ENCODE measurements around the gene STRADA.

The STRADA gene

GRCh38 chr17:63790057-63790456 lies 48.5 kb upstream of the STRADA start:
- ATAC-seq: no peak
- TF ChIP-seq CSDC2 (CRISPR knock-in tag; IDR thresholded peaks at IDR 0.05) (no peak), ISL1 (CRISPR knock-in tag; IDR thresholded peaks at IDR 0.05) (no peak)

GRCh38 chr17:63786971-63787711 lies 45.5 kb upstream of the STRADA start:
- TF ChIP-seq ZNF565 (CRISPR knock-in tag; conservative IDR thresholded peaks at IDR 0.05; ENCODE audit: low read depth) (no peak), OSR1 (CRISPR knock-in tag; IDR thresholded peaks at IDR 0.05) (no peak), ZC3H10 (CRISPR knock-in tag; IDR thresholded peaks at IDR 0.05) (no peak), BACH2 (CRISPR knock-in tag; IDR thresholded peaks at IDR 0.05; ENCODE audit: borderline replicate concordance) (no peak), TOX (CRISPR knock-in tag; IDR thresholded peaks at IDR 0.05; ENCODE audit: borderline replicate concordance) (no peak), ZFP30 (CRISPR knock-in tag; IDR thresholded peaks at IDR 0.05) (no peak), ISL1 (CRISPR knock-in tag; IDR thresholded peaks at IDR 0.05) (no peak), CREB5 (CRISPR knock-in tag; IDR thresholded peaks at IDR 0.05; ENCODE audit: low read depth) (no peak), ESRRG (CRISPR knock-in tag; IDR thresholded peaks at IDR 0.05) (no peak), ZNF70 (CRISPR knock-in tag; IDR thresholded peaks at IDR 0.05) (no peak)
- ATAC-seq: no peak

GRCh38 chr17:63786117-63786516 lies 44.5 kb upstream of the STRADA start:
- no peak for TF ChIP-seq TSHZ2 (CRISPR knock-in tag; IDR thresholded peaks at IDR 0.05)
- TF ChIP-seq CREB5 (CRISPR knock-in tag; IDR thresholded peaks at IDR 0.05; ENCODE audit: low read depth): no peak
- TF ChIP-seq GLIS3 (CRISPR knock-in tag; IDR thresholded peaks at IDR 0.05): no peak
- TF ChIP-seq CSDC2 (CRISPR knock-in tag; IDR thresholded peaks at IDR 0.05): no peak
- no peak for TF ChIP-seq ISL1 (CRISPR knock-in tag; IDR thresholded peaks at IDR 0.05)
- no peak for TF ChIP-seq ZNF70 (CRISPR knock-in tag; IDR thresholded peaks at IDR 0.05)
- no peak for TF ChIP-seq ESRRG (CRISPR knock-in tag; IDR thresholded peaks at IDR 0.05)
- TF ChIP-seq POU6F1 (CRISPR knock-in tag; IDR thresholded peaks at IDR 0.05; ENCODE audit: borderline replicate concordance, low read depth): no peak
- no peak for TF ChIP-seq SNAI2 (CRISPR knock-in tag; IDR thresholded peaks at IDR 0.05)
- TF ChIP-seq PATZ1 (CRISPR knock-in tag; IDR thresholded peaks at IDR 0.05; ENCODE audit: borderline replicate concordance): no peak
- no peak for TF ChIP-seq PPARA (CRISPR knock-in tag; IDR thresholded peaks at IDR 0.05; ENCODE audit: borderline replicate concordance)
- no peak for TF ChIP-seq CSRNP3 (CRISPR knock-in tag; IDR thresholded peaks at IDR 0.05)
- TF ChIP-seq ZFP30 (CRISPR knock-in tag; IDR thresholded peaks at IDR 0.05): no peak
- TF ChIP-seq RARB (CRISPR knock-in tag; IDR thresholded peaks at IDR 0.05): no peak
- no peak for TF ChIP-seq ARNTL (CRISPR knock-in tag; IDR thresholded peaks at IDR 0.05; ENCODE audit: borderline replicate concordance, low read depth)
- no peak for TF ChIP-seq OSR1 (CRISPR knock-in tag; IDR thresholded peaks at IDR 0.05)
- no peak for TF ChIP-seq ZFP3 (CRISPR knock-in tag; IDR thresholded peaks at IDR 0.05)
- no peak for TF ChIP-seq ZC3H10 (CRISPR knock-in tag; IDR thresholded peaks at IDR 0.05)
- ATAC-seq: no peak

All from SK-N-SH treated with all-trans-retinoic acid at 6 μM for 48 hours (cell line).